GM23248 (cell line): ENCODE measurements around the gene C2CD4C.

ENCODE experiments used
- EZH2 ChIP-seq: fragments of 200-600 bp; sonication (generic); IDR thresholded peaks from 2 replicates; pipeline ENCODE4 v1.6.1; 2018; ENCODE audit warnings: antibody characterized with exemption, mild to moderate bottlenecking; ENCODE audit not compliant: insufficient read depth, poor library complexity, severe bottlenecking
- EZH2phosphoT487 ChIP-seq: fragments of 200-600 bp; sonication (generic); IDR thresholded peaks from 2 replicates; pipeline ENCODE4 v1.6.1; 2018; ENCODE audit warnings: antibody characterized with exemption, moderate library complexity, mild to moderate bottlenecking, low read depth; ENCODE audit not compliant: insufficient read depth

GRCh38 chr19:379796-380195, 29.2 kb downstream of the C2CD4C start:
- TF ChIP-seq EZH2, result no peak
- TF ChIP-seq EZH2phosphoT487, result no peak
